ENCODE measurements around the gene LTF. TPM values are rescaled to one million over a fixed set of nuclear protein-coding genes. Genes with fewer than 3 reads are reported as not detected.

LTF gene
- total and polyA plus RNA-seq, 2 of the 13 experiments (the other 11 are each of a cell fraction or from before 2014, with no cell fraction given): not detected

DNA sequence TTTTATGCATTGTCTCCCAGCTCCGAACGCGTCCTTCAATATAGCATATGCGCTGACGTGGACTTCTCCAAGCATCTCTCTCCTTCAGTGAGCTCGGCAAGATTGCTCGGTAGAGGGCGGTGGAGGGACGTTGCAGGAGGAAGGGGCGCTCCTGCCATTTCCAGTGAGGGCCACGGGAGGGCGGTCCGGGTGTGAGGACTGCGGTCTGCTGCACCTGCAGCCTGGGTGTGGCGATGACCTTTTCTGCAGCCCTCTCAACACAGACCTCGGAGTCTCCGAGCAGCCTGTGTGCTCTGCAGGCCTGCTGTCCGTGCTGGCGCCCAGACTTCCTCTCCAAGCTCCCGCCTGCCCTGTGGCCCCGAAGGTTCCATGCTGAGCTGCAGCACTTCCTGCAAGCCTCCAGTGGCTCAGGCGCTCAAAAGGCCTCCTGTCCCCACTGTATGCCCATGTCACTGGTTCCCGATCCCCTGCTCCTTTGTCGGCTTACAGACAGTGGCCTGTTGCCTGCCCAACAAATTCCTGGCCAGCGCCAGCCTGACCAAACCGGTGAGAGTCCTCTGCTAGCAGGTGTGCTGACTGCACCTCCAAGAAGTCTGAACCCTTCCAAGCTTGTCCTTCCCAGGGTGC, 24.1 kb upstream of the LTF start (continued):
- TF ChIP-seq POGK (CRISPR knock-in tag; conservative IDR thresholded peaks at IDR 0.05): no peak; the same call in 1 of the 2 replicates
- TF ChIP-seq ZFP1 (CRISPR knock-in tag; IDR thresholded peaks at IDR 0.05): no peak
- no peak for TF ChIP-seq TAF15 (IDR thresholded peaks at IDR 0.05; ENCODE audit: low read depth, low read length, poor library complexity, severe bottlenecking)
- TF ChIP-seq KDM3A (CRISPR knock-in tag; IDR thresholded peaks at IDR 0.05; ENCODE audit: low read depth): peak; percentile 64; the same call in 1 of the 2 replicates
- TF ChIP-seq ZNF331 (CRISPR knock-in tag; IDR thresholded peaks at IDR 0.05): peak; percentile 67
- TF ChIP-seq PAX8 (CRISPR knock-in tag; IDR thresholded peaks at IDR 0.05; ENCODE audit: borderline replicate concordance): no peak
- TF ChIP-seq ZMAT3 (CRISPR knock-in tag; conservative IDR thresholded peaks at IDR 0.05): no peak
- TF ChIP-seq, protein P1, sequence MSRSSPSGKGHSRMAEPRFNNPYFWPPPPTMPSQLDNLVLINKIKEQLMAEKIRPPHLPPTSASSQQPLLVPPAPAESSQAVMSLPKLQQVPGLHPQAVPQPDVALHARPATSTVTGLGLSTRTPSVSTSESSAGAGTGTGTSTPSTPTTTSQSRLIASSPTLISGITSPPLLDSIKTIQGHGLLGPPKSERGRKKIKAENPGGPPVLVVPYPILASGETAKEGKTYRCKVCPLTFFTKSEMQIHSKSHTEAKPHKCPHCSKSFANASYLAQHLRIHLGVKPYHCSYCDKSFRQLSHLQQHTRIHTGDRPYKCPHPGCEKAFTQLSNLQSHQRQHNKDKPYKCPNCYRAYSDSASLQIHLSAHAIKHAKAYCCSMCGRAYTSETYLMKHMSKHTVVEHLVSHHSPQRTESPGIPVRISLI (CRISPR knock-in tag; IDR thresholded peaks at IDR 0.05; ENCODE audit: borderline replicate concordance): no peak
- TF ChIP-seq, protein P2, sequence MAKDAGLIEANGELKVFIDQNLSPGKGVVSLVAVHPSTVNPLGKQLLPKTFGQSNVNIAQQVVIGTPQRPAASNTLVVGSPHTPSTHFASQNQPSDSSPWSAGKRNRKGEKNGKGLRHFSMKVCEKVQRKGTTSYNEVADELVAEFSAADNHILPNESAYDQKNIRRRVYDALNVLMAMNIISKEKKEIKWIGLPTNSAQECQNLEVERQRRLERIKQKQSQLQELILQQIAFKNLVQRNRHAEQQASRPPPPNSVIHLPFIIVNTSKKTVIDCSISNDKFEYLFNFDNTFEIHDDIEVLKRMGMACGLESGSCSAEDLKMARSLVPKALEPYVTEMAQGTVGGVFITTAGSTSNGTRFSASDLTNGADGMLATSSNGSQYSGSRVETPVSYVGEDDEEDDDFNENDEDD (CRISPR knock-in tag; IDR thresholded peaks at IDR 0.05; ENCODE audit: borderline replicate concordance): 0 out of 2 replicates have a peak, but pooled peaks have one; percentile 47
- TF ChIP-seq ELK4 (CRISPR knock-in tag; IDR thresholded peaks at IDR 0.05; ENCODE audit: borderline replicate concordance): no peak
- TF ChIP-seq TBL1XR1 (IDR thresholded peaks at IDR 0.05; ENCODE audit: borderline replicate concordance, low read length, partially characterized antibody): no peak
- TF ChIP-seq MXD4 (CRISPR knock-in tag; IDR thresholded peaks at IDR 0.05): peak; percentile 55; the same call in 1 of the 2 replicates
- TF ChIP-seq, protein P3, sequence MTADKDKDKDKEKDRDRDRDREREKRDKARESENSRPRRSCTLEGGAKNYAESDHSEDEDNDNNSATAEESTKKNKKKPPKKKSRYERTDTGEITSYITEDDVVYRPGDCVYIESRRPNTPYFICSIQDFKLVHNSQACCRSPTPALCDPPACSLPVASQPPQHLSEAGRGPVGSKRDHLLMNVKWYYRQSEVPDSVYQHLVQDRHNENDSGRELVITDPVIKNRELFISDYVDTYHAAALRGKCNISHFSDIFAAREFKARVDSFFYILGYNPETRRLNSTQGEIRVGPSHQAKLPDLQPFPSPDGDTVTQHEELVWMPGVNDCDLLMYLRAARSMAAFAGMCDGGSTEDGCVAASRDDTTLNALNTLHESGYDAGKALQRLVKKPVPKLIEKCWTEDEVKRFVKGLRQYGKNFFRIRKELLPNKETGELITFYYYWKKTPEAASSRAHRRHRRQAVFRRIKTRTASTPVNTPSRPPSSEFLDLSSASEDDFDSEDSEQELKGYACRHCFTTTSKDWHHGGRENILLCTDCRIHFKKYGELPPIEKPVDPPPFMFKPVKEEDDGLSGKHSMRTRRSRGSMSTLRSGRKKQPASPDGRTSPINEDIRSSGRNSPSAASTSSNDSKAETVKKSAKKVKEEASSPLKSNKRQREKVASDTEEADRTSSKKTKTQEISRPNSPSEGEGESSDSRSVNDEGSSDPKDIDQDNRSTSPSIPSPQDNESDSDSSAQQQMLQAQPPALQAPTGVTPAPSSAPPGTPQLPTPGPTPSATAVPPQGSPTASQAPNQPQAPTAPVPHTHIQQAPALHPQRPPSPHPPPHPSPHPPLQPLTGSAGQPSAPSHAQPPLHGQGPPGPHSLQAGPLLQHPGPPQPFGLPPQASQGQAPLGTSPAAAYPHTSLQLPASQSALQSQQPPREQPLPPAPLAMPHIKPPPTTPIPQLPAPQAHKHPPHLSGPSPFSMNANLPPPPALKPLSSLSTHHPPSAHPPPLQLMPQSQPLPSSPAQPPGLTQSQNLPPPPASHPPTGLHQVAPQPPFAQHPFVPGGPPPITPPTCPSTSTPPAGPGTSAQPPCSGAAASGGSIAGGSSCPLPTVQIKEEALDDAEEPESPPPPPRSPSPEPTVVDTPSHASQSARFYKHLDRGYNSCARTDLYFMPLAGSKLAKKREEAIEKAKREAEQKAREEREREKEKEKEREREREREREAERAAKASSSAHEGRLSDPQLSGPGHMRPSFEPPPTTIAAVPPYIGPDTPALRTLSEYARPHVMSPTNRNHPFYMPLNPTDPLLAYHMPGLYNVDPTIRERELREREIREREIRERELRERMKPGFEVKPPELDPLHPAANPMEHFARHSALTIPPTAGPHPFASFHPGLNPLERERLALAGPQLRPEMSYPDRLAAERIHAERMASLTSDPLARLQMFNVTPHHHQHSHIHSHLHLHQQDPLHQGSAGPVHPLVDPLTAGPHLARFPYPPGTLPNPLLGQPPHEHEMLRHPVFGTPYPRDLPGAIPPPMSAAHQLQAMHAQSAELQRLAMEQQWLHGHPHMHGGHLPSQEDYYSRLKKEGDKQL (CRISPR knock-in tag; IDR thresholded peaks at IDR 0.05; ENCODE audit: low read depth): no peak
- TF ChIP-seq KAT2B (IDR thresholded peaks at IDR 0.05; ENCODE audit: borderline replicate concordance, low read depth, low read length): no peak
- TF ChIP-seq ZNF512 (CRISPR knock-in tag; IDR thresholded peaks at IDR 0.05): no peak
- no peak for TF ChIP-seq U2AF1 (optimal IDR thresholded peaks at IDR 0.05; ENCODE audit: low read depth, low read length)

Measured in HepG2 (cell line).